Activated naive CD4-positive, alpha-beta T cell treated with anti-CD3 and anti-CD28 coated beads, Interleukin-2, amount 50 U/mL, for 16 hours (primary cell): ENCODE measurements around the gene TMEM234.
"Not testable (repeated sequence)": the region's sequence is repeated elsewhere in the genome, so short reads cannot be mapped to it uniquely, and the experiment has no call there.

ENCODE experiments used
- DNase-seq: peaks from one replicate; pipeline ENCODE4 v3.0.0-alpha.2; 2020

The TMEM234 gene

GRCh38 chr1:32221980-32222755, at the start of gene TMEM234, which contains the start of gene EIF3I:
TSS of gene TMEM234 (minus strand) at chr1:32222353. CDS start at chr1:32222322, 31 bp downstream.
TSS of gene EIF3I (plus strand) at chr1:32222407. CDS start at chr1:32222442, 35 bp downstream.
- DNase-seq = peak; percentile 89

- no peak for DNase-seq
These were observed 47.6 kb upstream of the TMEM234 start for GRCh38 chr1:32269744-32270143.

GRCh38 chr1:32266921-32267591, 44.9 kb upstream of the TMEM234 start:
- DNase-seq = no peak

- DNase-seq = no peak
These were observed 43.7 kb upstream of the TMEM234 start for GRCh38 chr1:32265846-32266245.

- no peak for DNase-seq
These were observed 41.6 kb upstream of the TMEM234 start for GRCh38 chr1:32263744-32264143.

GRCh38 chr1:32263236-32263593, 41.1 kb upstream of the TMEM234 start:
- DNase-seq = not testable (repeated sequence)

- DNase-seq = no peak
These were observed 35.0 kb upstream of the TMEM234 start for GRCh38 chr1:32257227-32257508.

- no peak for DNase-seq
These were observed 34.5 kb upstream of the TMEM234 start for GRCh38 chr1:32256473-32257226.

- no peak for DNase-seq
These were observed 33.2 kb upstream of the TMEM234 start for GRCh38 chr1:32255072-32256071.

GRCh38 chr1:32250893-32251716, 29.0 kb upstream of the TMEM234 start, which contains the start of gene LCK:
TSS of gene LCK (plus strand) at chr1:32251265. CDS start at chr1:32274330, 23,065 bp downstream.
- peak; percentile 69 for DNase-seq

GRCh38 chr1:32249831-32250525, 27.8 kb upstream of the TMEM234 start:
- peak; percentile 74 for DNase-seq

GRCh38 chr1:32247983-32248889, 26.1 kb upstream of the TMEM234 start:
- DNase-seq = peak; percentile 80

GRCh38 chr1:32247452-32247851, 25.3 kb upstream of the TMEM234 start:
- DNase-seq = no peak

- no peak for DNase-seq
These were observed 24.7 kb upstream of the TMEM234 start, which contains the start of gene FAM167B for GRCh38 chr1:32246888-32247273. TSS of gene FAM167B (plus strand) at chr1:32247222. CDS start at chr1:32247422, 200 bp downstream.

- no peak for DNase-seq
These were observed 20.2 kb upstream of the TMEM234 start for GRCh38 chr1:32242341-32242851.

- DNase-seq = peak; percentile 44
These were observed 19.0 kb upstream of the TMEM234 start for GRCh38 chr1:32241001-32241763.

- DNase-seq = peak; percentile 53
These were observed 18.2 kb upstream of the TMEM234 start for GRCh38 chr1:32240140-32240951.

GRCh38 chr1:32239790-32240139, 17.6 kb upstream of the TMEM234 start:
- no peak for DNase-seq
